ENCODE data around the gene CCDC177.

DNA sequence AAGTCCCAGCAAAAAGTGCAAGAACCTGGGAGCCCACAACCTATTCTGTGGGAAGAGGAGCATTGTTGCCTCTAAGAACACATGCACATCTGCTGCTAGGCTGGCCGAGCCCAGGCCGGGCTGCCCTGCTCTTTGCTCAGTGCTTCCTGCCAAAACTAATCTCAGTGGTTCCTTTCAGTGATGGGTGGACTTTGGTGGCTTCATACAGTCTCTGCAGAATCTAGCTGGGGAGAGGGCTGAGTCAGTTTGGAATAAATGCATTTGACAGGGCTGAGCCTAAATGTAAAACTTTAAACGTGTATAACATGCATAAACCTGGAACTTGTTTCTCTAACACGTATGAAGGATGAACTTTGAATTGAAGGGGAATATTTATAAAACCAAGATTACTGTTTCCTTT lies 44.6 kb downstream of the CCDC177 start:
- TF ChIP-seq, protein P1, sequence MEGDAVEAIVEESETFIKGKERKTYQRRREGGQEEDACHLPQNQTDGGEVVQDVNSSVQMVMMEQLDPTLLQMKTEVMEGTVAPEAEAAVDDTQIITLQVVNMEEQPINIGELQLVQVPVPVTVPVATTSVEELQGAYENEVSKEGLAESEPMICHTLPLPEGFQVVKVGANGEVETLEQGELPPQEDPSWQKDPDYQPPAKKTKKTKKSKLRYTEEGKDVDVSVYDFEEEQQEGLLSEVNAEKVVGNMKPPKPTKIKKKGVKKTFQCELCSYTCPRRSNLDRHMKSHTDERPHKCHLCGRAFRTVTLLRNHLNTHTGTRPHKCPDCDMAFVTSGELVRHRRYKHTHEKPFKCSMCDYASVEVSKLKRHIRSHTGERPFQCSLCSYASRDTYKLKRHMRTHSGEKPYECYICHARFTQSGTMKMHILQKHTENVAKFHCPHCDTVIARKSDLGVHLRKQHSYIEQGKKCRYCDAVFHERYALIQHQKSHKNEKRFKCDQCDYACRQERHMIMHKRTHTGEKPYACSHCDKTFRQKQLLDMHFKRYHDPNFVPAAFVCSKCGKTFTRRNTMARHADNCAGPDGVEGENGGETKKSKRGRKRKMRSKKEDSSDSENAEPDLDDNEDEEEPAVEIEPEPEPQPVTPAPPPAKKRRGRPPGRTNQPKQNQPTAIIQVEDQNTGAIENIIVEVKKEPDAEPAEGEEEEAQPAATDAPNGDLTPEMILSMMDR (IDR thresholded peaks at IDR 0.05), result no peak
- TF ChIP-seq POLR2A (IDR thresholded peaks at IDR 0.05), result no peak

Measured in right lobe of liver (tissue), 4 donors.